Smooth muscle cell (in vitro differentiated cells): Measurements from ENCODE around the gene CCDC178. TPM values are rescaled to one million over a fixed set of nuclear protein-coding genes. Genes with fewer than 3 reads are reported as not detected.

ENCODE experiments used
- DNase-seq: peaks from one replicate; lab custom pipeline; 2025; ENCODE audit not compliant: unreplicated experiment; lab: John Stamatoyannopoulos, UW
- H2AFZ ChIP-seq: fragments of 200-600 bp; sonication (generic); 2 replicates; pipeline ENCODE4 v1.6.0; 2016; ENCODE audit warnings: antibody characterized with exemption, low read depth, mild to moderate bottlenecking
- H3F3A ChIP-seq: fragments of 200-600 bp; sonication (generic); 2 replicates; pipeline ENCODE4 v1.6.0; 2017; ENCODE audit warnings: antibody characterized with exemption, low read depth
- H3K27ac ChIP-seq: fragments of 200-600 bp; sonication (generic); 2 replicates; pipeline ENCODE4 v1.5.1; 2016; ENCODE audit warnings: low read depth, mild to moderate bottlenecking
- H3K27me3 ChIP-seq: fragments of 200-600 bp; sonication (generic); 2 replicates; pipeline ENCODE4 v1.6.1; 2016; ENCODE audit warnings: low read depth, mild to moderate bottlenecking
- H3K36me3 ChIP-seq: fragments of 200-600 bp; sonication (generic); 2 replicates; pipeline ENCODE4 v1.5.1; 2016; ENCODE audit warnings: low read depth
- H3K4me1 ChIP-seq: fragments of 200-600 bp; sonication (generic); 2 replicates; pipeline ENCODE4 v1.5.1; 2016; ENCODE audit warnings: low read depth
- H3K4me2 ChIP-seq: fragments of 200-600 bp; sonication (generic); 2 replicates; pipeline ENCODE4 v1.6.0; 2016; ENCODE audit warnings: mild to moderate bottlenecking
- H3K4me3 ChIP-seq: fragments of 200-600 bp; sonication (generic); 2 replicates; pipeline ENCODE4 v1.5.1; 2016; ENCODE audit warnings: mild to moderate bottlenecking
- H3K79me2 ChIP-seq: fragments of 200-600 bp; sonication (generic); 2 replicates; pipeline ENCODE4 v1.6.0; 2016; ENCODE audit warnings: low read depth, mild to moderate bottlenecking
- H3K9ac ChIP-seq: fragments of 200-600 bp; sonication (generic); 2 replicates; pipeline ENCODE4 v1.6.0; 2016; ENCODE audit warnings: low read depth
- H3K9me3 ChIP-seq: fragments of 200-600 bp; sonication (generic); replicated peaks from 2 replicates; pipeline ENCODE4 v1.5.1; 2016; ENCODE audit warnings: low read depth
- H4K20me1 ChIP-seq: fragments of 200-600 bp; sonication (generic); 2 replicates; pipeline ENCODE4 v1.6.0; 2016; ENCODE audit warnings: low read depth
- WGBS: methylation state at CpG from one replicate; pipeline ENCODE4 v1.1.7; 2016; ENCODE audit warnings: low lambda C conversion rate; 5-methylcytosine and 5-hydroxymethylcytosine counted together
- polyA plus RNA-seq: library from polyadenylated mRNA; unstranded; fragments of >200 nt; fragmentation: Nextera tagmentation; extraction: Ambion mirVana; gene quantifications from 2 replicates; pipeline ENCODE4 v1.2.1, GENCODE V29; 2016
- total RNA-seq: library from RNA; depleted of rRNA; stranded (reverse); fragments of >200 nt; gene quantifications from 2 replicates; pipeline ENCODE4 v1.2.3, GENCODE V29; 2014
- TF ChIP-seq, protein P1 (sequence below): fragments of 200-600 bp; sonication (generic); IDR thresholded peaks from 2 replicates; pipeline ENCODE4 v1.5.1; 2017; ENCODE audit warnings: borderline replicate concordance, mild to moderate bottlenecking, antibody characterized with exemption; ENCODE audit not compliant: insufficient read depth, poor library complexity, severe bottlenecking

The CCDC178 gene
- total and polyA plus RNA-seq, 2 experiments from 2014 or later: not detected

DNA sequence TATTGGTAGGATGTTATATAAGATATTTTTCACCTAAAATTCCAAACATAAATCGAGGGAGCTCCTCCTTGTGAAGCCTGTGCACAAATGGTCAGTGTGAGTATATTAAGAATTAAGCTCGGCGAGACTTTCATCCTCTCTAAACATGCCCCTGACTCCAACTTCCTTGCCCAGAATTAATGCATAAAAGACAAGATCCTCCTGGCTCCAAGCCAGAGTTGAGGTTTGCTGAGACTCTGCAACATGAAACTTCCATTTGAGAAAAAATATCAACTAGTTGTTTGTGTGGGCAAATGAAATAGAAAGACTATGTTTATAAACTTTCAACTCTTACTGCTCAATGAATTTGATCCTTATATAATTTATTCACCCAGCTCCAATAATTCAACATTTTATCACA lies 68.1 kb downstream of the CCDC178 start:
- H3F3A ChIP-seq: no peaks in the 10 kb centered on the region
- H3K4me2 ChIP-seq: no peak overlapping the region
- no peak for DNase-seq
- H3K27ac ChIP-seq: no peak overlapping the region
- H3K9ac ChIP-seq: no peak overlapping the region
- no peaks in the 10 kb centered on the region for H3K27me3 ChIP-seq
- no peaks in the 10 kb centered on the region for H3K4me1 ChIP-seq
- TF ChIP-seq, protein P1, sequence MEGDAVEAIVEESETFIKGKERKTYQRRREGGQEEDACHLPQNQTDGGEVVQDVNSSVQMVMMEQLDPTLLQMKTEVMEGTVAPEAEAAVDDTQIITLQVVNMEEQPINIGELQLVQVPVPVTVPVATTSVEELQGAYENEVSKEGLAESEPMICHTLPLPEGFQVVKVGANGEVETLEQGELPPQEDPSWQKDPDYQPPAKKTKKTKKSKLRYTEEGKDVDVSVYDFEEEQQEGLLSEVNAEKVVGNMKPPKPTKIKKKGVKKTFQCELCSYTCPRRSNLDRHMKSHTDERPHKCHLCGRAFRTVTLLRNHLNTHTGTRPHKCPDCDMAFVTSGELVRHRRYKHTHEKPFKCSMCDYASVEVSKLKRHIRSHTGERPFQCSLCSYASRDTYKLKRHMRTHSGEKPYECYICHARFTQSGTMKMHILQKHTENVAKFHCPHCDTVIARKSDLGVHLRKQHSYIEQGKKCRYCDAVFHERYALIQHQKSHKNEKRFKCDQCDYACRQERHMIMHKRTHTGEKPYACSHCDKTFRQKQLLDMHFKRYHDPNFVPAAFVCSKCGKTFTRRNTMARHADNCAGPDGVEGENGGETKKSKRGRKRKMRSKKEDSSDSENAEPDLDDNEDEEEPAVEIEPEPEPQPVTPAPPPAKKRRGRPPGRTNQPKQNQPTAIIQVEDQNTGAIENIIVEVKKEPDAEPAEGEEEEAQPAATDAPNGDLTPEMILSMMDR: no peak
- H3K79me2 ChIP-seq: no peaks in the 10 kb centered on the region
- no peak overlapping the region for H2AFZ ChIP-seq
- no peaks in the 10 kb centered on the region for H4K20me1 ChIP-seq
- H3K9me3 ChIP-seq: no peaks in the 10 kb centered on the region
- 84% methylated on average over 3 of the region's 3 CpGs for WGBS
- H3K36me3 ChIP-seq: no peaks in the 10 kb centered on the region
- H3K4me3 ChIP-seq: no peak overlapping the region

DNA sequence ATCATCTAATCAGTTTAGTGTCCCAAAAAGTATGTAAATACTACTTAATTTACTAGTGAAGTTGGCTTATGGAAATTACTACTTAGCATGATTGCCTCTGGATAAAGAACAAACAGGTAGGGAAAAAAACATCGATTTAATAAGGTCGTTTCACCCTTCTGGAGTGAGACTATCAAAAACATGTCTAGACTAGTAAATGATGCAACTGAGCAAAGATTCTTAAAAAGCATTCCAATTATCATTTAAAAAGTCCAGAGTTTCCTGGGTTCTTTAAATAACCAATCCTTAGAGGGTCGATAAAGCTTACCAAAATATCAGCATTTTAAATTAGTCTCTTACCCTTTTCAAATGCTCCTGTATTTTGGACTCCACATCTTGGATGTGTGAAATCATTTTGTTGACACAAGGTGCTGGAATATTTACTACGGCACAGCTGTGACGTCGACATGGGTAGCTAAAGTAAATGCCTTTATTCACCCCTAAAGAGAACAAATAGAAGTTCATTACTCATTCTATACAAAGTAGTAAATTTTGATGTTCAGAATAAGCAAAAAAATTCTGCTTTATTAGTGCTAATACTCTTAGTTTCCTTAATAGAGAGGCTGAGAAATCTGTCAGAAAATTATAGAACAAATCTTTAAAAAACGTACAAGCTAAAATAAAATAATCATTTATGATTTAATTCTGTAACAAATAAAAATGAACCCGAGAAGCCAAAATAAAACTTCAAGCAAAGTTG lies 70.6 kb downstream of the CCDC178 start:
- TF ChIP-seq, protein P1: no peak
- DNase-seq: no peak
- Histone ChIP-seq H3K27ac (no peak overlapping the region), H3K27me3 (no peaks in the 10 kb centered on the region), H3K9me3 (no peaks in the 10 kb centered on the region), H3K36me3 (no peaks in the 10 kb centered on the region), H3K4me3 (no peak overlapping the region), H3K4me2 (no peak overlapping the region), H3K9ac (no peak overlapping the region), H3F3A (no peaks in the 10 kb centered on the region), H3K4me1 (no peaks in the 10 kb centered on the region), H3K79me2 (no peaks in the 10 kb centered on the region), H4K20me1 (no peaks in the 10 kb centered on the region), H2AFZ (no peak overlapping the region)
- 79% methylated on average over 8 of the region's 8 CpGs for WGBS

DNA sequence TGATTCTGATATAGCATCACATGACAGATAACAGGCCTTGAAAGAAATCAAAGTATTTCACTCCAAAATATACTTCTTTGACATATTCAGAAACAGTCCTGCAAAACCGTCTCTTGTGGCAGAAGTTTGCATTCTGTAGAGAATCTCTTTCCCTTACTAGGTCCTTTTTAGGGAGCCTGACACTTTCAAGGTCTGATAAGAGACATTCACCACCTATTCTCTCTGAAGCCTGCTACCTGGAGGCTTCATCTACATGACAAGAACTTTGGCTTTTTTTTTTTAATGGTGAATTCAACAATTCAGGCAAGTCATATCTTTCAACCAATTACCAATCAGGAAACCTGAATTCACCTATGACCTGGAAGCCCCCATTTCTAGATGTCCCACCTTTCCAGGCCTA lies 83.8 kb downstream of the CCDC178 start:
- Histone ChIP-seq H3K4me3 (no peak overlapping the region), H3K4me1 (no peaks in the 10 kb centered on the region), H3K79me2 (no peaks in the 10 kb centered on the region), H3K27ac (no peak overlapping the region), H3K27me3 (no peaks in the 10 kb centered on the region), H4K20me1 (no peaks in the 10 kb centered on the region), H3K4me2 (no peak overlapping the region), H2AFZ (no peak overlapping the region), H3K36me3 (no peaks in the 10 kb centered on the region), H3F3A (no peaks in the 10 kb centered on the region), H3K9ac (no peak overlapping the region), H3K9me3 (no peaks in the 10 kb centered on the region)
- TF ChIP-seq, protein P1: no peak
- DNase-seq: no peak
- WGBS: 68% methylated on average over 1 of the region's 1 CpG

DNA sequence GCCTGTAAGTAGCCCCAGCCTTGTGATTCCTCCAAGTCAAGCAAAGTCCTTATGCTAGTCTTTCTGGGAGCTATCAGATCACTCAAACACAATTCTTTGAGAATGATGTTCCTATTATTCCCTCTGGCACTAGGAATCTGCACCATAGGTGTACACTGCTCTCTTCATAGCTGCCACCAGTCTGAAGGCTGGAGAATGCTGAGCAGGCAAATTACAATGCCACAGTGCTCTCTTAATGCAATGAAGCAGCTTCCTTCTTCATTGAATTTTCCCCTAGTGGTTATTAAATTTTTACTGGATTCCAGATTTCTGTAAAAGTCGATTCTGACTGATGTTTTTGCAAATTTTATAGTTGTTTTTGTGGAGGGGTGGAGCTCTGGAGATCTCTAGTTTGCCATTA lies 84.8 kb downstream of the CCDC178 start:
- Histone ChIP-seq H3K36me3 (no peaks in the 10 kb centered on the region), H2AFZ (no peak overlapping the region), H3K4me2 (no peak overlapping the region), H3K9ac (no peak overlapping the region), H3K9me3 (no peaks in the 10 kb centered on the region), H3F3A (no peaks in the 10 kb centered on the region), H3K4me3 (no peak overlapping the region), H3K4me1 (no peaks in the 10 kb centered on the region), H4K20me1 (no peaks in the 10 kb centered on the region), H3K79me2 (no peaks in the 10 kb centered on the region), H3K27ac (no peak overlapping the region), H3K27me3 (no peaks in the 10 kb centered on the region)
- WGBS: 54% methylated on average over 1 of the region's 1 CpG
- no peak for DNase-seq
- TF ChIP-seq, protein P1: no peak
